CD4-positive, alpha-beta T cell treated with Interferon alpha-2 for 1 hour (primary cell): Measurements from ENCODE around the gene GALNT10.
A peak's percentile ranks its signal among the peaks of the same experiment; 100 is the strongest.
"Not testable (repeated sequence)": the region's sequence is repeated elsewhere in the genome, so short reads cannot be mapped to it uniquely, and the experiment has no call there.

Experiments
- DNase-seq, 2 donors: peaks; one replicate each; pipeline ENCODE4 v3.0.0-alpha.2; 2020 to 2022

The GALNT10 gene

DNA sequence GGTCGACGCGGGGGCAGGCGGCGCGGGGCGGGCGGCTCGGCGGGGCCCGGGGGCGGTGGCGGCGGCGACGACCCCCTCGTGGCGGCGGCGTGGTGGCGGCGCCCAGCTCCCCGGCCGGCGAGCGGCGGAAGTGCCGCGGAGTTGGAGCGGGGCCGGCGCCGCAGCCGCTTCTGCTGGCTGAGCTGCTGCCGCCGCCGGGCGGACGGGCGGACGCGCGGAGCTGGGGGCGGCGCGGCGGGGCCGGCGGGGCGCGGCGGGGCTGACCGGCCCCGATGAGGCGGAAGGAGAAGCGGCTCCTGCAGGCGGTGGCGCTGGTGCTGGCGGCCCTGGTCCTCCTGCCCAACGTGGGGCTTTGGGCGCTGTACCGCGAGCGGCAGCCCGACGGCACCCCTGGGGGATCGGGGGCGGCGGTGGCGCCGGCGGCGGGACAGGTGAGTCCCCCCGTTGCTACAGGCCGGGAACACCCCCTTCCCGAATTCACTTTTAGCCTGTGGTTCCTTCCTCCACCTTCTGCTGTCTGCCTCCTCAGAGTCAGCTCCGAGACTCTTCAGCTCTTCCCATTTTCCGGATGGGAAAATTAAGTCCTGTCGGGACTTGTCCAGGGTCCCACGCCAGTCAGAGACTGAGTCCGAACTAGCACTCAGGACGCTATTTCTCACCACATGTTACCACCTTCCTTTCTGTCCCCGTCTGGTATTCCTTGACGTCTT, at the start of gene GALNT10:
Gene GALNT10, plus strand, starts transcription at position 139 of the 710 bp plus-strand sequence. Its CDS starts 134 bp downstream, at position 273.
- DNase-seq: peak; percentile 55 to 77

DNA sequence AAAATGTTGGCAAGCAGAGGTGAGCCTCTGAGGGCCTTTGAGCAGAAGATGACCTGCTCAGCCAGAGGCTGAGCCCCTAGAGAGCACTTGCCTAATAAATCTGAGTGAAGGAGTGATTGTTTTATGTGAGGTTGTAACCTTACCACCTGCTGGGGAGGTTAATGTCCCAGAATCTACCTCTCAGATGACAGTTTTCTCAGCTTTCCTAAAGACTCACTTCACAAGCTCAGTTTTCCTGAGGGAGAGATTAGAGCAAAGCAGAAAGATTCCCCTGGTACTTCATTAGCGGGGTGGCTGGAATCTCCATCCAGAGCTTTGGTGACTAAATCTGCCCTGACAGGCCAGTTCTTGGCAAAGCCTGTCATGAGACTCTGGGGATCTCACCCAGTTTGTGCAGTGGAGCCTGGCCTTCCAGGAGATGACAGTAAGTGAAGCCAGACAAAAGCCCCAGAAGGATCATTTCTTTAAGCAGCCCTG, 48.8 kb upstream of the GALNT10 start:
- no peak for DNase-seq

DNA sequence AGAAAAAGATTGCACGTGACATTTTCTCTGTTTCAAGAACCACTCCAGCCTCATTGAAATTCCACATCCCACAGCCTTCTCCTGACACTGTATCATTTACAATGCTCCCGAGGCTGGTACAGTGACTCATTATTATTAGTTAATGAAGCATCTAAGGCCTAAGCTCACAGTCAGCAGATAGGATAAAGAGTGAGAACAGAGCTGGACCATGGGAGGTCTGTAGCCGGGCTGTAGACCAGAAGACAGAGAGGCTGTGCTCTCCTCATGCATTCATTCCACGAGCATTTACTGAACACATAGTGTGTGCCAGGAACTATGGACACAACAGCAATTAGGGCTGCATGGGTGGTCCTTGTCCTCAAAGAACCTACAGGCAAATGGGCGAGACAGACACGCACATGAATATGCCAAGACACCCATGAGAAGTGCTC, 47.3 kb upstream of the GALNT10 start:
- no peak for DNase-seq

DNA sequence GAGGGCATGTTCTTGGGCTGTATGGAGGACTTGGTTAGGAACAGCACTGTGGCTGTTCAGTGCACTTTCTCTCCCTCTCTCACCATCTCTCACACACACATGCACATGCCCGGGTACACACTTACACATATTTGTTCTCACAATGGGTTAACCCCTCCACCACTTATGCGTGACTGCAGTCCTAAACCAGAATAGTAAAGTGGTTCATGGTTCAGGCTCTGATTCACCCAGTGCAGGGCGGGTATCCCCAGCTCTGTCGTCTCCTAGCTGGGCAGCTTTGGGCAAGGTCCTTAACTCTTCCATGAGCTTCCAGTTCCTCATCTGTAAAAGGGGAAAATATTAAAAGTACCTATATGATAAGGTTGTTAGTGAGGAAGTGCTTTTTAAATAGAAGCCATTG, 45.3 kb upstream of the GALNT10 start:
- no peak for DNase-seq

GRCh38 chr5:154146409-154146808, 44.1 kb upstream of the GALNT10 start:
- no peak for DNase-seq

- DNase-seq: no peak
Observed at GRCh38 chr5:154147666-154148065, 42.9 kb upstream of the GALNT10 start.

GRCh38 chr5:154150471-154150870, 40.1 kb upstream of the GALNT10 start:
- DNase-seq: not testable (repeated sequence)

- peak in 1 of 2 donors; percentile 6 for DNase-seq
Observed at GRCh38 chr5:154157483-154158378, 32.8 kb upstream of the GALNT10 start.

- no peak for DNase-seq
Observed at GRCh38 chr5:154158379-154158737, 32.2 kb upstream of the GALNT10 start.

GRCh38 chr5:154159343-154159742, 31.2 kb upstream of the GALNT10 start:
- no peak for DNase-seq

GRCh38 chr5:154162539-154163151, 27.9 kb upstream of the GALNT10 start:
- DNase-seq: no peak

GRCh38 chr5:154163327-154164248, 26.9 kb upstream of the GALNT10 start:
- DNase-seq: no peak

- no peak for DNase-seq
Observed at GRCh38 chr5:154164249-154164581, 26.3 kb upstream of the GALNT10 start.

- DNase-seq: no peak
Observed at GRCh38 chr5:154165886-154166285, 24.6 kb upstream of the GALNT10 start.

GRCh38 chr5:154166901-154167791, 23.4 kb upstream of the GALNT10 start:
- no peak for DNase-seq

DNA sequence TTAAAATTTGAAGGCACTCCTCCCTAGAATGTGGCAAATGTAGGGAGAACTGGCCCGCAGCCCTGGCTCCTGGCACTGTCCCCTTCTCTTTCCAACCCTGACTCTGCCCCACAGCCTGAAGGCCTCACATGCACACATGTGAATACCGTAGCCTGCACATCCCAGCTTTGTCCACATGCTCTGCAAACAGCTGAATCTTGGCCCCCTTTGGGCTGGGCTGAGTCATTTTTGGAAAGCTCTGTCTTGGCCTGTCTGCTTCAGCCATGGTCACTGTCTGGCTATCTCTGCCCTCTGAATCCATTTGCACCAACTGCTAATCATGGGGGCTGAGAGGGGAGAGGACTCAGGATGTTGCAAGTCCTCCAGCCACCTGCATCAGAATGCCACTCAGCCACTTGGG, 22.1 kb upstream of the GALNT10 start:
- no peak for DNase-seq

- no peak for DNase-seq
Observed at GRCh38 chr5:154172785-154173184, 17.7 kb upstream of the GALNT10 start.

GRCh38 chr5:154174091-154174490, 16.4 kb upstream of the GALNT10 start:
- no peak for DNase-seq

- DNase-seq: no peak
Observed at GRCh38 chr5:154176181-154176580, 14.4 kb upstream of the GALNT10 start.

DNA sequence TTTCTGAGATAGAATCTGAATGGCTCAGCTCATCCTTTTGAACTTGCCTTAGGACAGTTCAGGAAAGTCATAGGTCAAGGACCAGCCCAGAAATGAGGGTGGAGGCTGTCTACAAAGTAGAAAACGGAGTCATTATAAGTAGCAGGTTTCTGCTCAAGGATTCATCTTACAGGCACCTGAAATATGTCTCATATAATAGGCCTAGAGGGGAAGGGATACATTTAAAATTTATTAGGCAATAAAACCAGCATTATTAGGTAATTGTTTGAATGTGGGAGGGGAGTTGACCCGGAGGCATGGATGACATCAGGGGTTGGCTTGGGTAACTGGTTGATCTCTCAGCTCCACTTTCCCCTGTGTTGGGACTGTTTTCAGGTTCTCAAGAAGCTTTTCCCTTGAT, 11.9 kb upstream of the GALNT10 start:
- DNase-seq: no peak
